HG03469 (cell line): ENCODE data around the gene CEP295NL.
"Not testable (repeated sequence)": the region's sequence is repeated elsewhere in the genome, so short reads cannot be mapped to it uniquely, and the experiment has no call there.

Source experiments
- ATAC-seq: cut with Tn5 transposase; IDR thresholded peaks from one replicate; pipeline ENCODE4 v1.9.1; 2021; ENCODE audit warnings: mild to moderate bottlenecking, moderate library complexity, moderate number of reproducible peaks; ENCODE audit not compliant: unreplicated experiment

CEP295NL gene

DNA sequence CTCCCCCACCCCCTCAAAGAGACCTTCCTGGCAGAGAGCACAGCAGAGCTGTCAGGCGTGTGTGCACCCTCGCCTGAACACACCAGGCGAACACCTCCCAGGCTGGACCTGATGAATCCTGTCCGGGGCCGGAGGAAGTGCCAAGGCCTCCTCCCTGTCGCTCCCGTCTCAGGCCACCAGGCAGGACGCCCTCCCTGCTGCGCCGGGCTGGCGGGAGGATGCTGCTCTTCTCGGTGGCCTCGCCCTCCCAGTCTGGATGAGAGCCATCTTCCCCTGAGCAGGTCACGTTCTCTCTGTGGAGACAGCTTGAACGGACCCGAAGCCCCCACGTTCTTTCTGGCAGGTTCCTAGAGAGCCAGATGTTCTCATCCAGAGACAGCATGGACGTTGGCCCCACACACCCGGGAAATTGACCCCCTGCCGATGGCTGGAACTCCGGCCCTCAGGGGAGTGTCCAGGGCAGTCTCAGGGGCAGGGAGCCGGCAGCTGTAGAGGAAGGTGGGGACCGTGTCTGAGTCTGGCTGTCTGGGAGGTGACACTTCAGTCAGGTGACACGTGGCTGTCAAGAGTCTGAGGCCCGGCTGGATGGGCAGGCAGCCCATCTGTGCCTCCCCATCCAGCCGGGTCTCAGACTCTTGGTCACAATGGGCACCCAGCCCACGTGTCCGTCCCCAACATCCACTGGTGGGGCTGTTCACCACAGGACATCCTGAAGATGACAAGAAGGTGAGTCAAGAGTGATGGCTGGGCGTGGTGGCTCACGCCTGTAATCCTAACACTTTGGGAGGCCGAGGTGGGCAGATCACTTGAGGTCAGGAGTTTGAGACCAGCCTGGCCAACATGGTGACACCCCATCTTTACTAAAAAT is 27.1 kb upstream of the CEP295NL start:
- no peak for ATAC-seq

- no peak for ATAC-seq
Measured at GRCh38 chr17:78925662-78926555, 22.9 kb upstream of the CEP295NL start.

GRCh38 chr17:78925234-78925633 is 22.2 kb upstream of the CEP295NL start, which contains the start of gene TIMP2:
Gene TIMP2, minus strand, starts transcription at chr17:78925387. Its CDS starts 299 bp downstream, at chr17:78925088.
- no peak for ATAC-seq

- no peak for ATAC-seq
Measured at GRCh38 chr17:78924481-78925151, 21.6 kb upstream of the CEP295NL start.

- ATAC-seq, result no peak
Measured at GRCh38 chr17:78923660-78924453, 20.9 kb upstream of the CEP295NL start.

GRCh38 chr17:78922816-78923498 is 20.0 kb upstream of the CEP295NL start:
- no peak for ATAC-seq

- no peak for ATAC-seq
Measured at GRCh38 chr17:78921437-78921971, 18.5 kb upstream of the CEP295NL start.

DNA sequence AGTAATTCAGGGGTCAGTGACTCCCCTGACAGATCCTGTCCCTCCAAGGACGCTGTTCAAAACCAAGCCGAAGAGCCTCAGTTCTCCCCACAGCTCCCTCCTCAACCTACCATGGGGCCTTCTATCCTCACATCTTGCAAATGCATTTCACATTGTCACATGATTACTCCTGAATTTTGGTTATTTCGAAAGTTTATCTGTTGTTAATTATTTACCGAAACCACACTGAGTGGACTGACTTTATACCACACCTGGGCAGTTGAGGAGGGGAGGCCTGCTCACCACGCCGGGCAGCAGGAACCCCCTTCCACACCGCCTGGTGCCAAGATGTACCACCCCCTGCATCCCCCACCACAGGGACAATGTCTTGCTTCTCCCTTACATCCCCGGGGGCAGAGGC is 17.5 kb upstream of the CEP295NL start:
- no peak for ATAC-seq

DNA sequence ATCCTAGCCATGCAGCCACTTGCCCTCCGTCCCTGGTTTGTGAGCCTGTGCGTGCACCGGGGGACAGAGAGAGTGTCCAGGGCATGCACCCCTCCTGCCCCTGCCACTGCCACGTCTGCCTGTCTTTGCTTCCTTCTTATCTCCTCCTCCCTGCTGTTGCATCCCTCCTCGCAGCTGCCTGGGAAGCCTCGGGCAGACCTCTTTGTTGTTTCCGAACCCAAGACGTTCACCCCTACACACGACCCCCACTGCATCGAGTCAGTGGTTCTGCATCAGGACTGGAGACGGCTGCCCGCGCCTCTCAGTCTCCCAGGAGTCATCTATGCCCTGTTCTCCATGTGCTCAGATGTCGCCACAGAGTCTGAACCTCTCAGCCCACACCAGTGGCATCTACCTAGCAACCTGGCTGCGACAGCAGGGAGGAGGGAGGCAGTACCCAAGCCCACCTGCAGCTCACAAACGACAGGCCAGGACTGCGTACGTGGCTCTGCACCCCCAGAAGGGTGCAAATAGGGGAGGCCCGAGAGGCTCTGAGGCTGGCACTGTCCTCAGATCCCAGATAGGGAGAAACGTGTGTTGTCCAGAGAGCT is 17.0 kb upstream of the CEP295NL start:
- ATAC-seq, result no peak

- ATAC-seq, result no peak
Measured at GRCh38 chr17:78918979-78919378, 16.0 kb upstream of the CEP295NL start.

DNA sequence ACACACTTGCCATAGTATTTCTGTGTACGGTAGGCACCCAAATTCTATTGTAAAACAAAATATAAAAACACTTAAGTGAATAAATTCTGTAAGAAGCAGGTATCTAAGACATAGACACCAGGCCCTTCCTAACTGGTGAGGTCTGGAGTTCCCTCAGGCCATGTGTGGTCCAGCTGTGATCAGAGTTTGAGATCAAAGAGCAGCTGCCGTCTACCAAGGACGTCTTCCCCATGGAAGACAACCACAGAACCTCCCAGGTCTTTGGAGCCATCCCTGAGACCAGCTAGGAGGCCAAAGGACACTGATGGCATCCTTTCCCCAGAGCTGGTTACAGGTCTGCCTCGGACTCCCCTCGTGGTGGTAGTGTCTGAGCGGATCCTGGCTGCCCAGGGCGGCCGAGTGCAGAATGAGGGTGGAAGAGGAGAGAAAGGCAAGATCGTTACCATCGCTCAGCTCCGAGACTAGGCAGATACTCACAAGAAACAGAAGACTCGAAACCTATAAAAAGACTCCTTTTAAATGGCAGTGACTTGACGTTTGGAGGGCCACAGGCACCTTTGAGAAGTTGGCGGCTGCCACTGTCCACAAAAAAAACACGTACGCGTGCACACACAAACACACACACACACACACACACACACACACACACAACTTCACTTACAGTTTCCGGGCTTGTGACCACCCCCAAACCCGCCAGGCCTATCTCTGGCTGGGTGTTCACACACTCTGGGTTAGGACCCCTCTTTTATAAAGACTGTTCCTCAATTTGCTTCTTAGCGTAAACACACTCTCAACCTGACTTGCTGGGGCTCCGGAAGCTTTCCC is 14.7 kb upstream of the CEP295NL start:
- ATAC-seq, result no peak

GRCh38 chr17:78915872-78916632 is 13.1 kb upstream of the CEP295NL start:
- no peak for ATAC-seq

GRCh38 chr17:78913115-78913514 is 10.1 kb upstream of the CEP295NL start:
- ATAC-seq, result no peak

DNA sequence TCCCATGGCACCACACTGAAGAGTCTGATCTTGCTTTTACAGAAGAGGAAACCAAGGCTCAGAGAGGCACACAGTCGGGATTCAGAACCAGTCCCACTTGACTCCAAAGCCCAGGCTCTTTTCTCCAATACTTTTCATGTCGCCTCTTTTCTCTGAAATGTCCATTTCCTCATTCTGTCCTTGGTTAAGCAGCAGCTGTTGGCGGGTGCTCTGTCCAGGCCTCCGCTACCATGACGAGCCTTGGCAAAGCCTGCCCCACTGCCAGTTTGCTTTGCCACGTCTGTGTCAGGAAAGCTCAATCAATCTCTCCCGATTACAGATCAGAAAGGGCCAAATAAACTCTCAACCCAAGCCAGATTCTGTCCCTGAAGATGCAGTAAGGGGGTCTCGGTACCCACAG is 9.1 kb upstream of the CEP295NL start:
- ATAC-seq, result no peak

GRCh38 chr17:78911543-78911942 is 8.5 kb upstream of the CEP295NL start:
- not testable (repeated sequence) for ATAC-seq

GRCh38 chr17:78910497-78911284 is 7.7 kb upstream of the CEP295NL start:
- ATAC-seq, result no peak

- no peak for ATAC-seq
Measured at GRCh38 chr17:78908426-78908825, 5.4 kb upstream of the CEP295NL start.
